OCI-LY3 (cell line): ENCODE results near the gene CTSD.

ENCODE experiments used
- H2AFZ ChIP-seq: fragments of 200-600, 300-600 bp; shearing (Covaris generic); 2 replicates; pipeline ENCODE4 v1.6.0; 2014; ENCODE audit warnings: antibody characterized with exemption, low read depth, low read length
- H3K27ac ChIP-seq: fragments of 200-600, 300-600 bp; sonication (generic); 2 replicates; pipeline ENCODE4 v1.5.1; 2014; ENCODE audit warnings: mild to moderate bottlenecking, low read length, moderate library complexity, mixed read lengths
- H3K27me3 ChIP-seq: fragments of 200-600, 300-600 bp; sonication (generic); 2 replicates; pipeline ENCODE4 v1.6.1; 2014; ENCODE audit warnings: low read depth, low read length, mixed read lengths
- H3K36me3 ChIP-seq: fragments of 200-600, 300-600 bp; sonication (generic); replicated peaks from 2 replicates; pipeline ENCODE3; 2014; ENCODE audit warnings: low read depth, low read length, mixed read lengths
- H3K4me1 ChIP-seq: fragments of 300-600, 200-600 bp; sonication (generic); 2 replicates; pipeline ENCODE4 v1.6.1; 2014; ENCODE audit warnings: low read length, mixed read lengths
- H3K4me2 ChIP-seq: fragments of 200-600, 300-600 bp; sonication (generic); 2 replicates; pipeline ENCODE4 v1.6.1; 2014; ENCODE audit warnings: low read length, mixed read lengths
- H3K4me3 ChIP-seq: fragments of 300-600, 200-600 bp; sonication (generic); 2 replicates; pipeline ENCODE4 v1.5.1; 2014; ENCODE audit warnings: antibody characterized with exemption, mild to moderate bottlenecking, low read length, moderate library complexity
- H3K79me2 ChIP-seq: fragments of 300-600, 200-600 bp; shearing (Covaris generic); 2 replicates; pipeline ENCODE4 v1.6.1; 2014; ENCODE audit warnings: mild to moderate bottlenecking, low read length, mixed read lengths
- H3K9ac ChIP-seq: fragments of 300-600, 200-600 bp; shearing (Covaris generic); 2 replicates; pipeline ENCODE4 v1.6.0; 2014; ENCODE audit warnings: mild to moderate bottlenecking, low read length, moderate library complexity
- H3K9me3 ChIP-seq: fragments of 200-600, 300-600 bp; shearing (Covaris generic); 2 replicates; pipeline ENCODE4 v1.6.1; 2014; ENCODE audit warnings: low read length, mixed read lengths; ENCODE audit not compliant: insufficient read depth
- H4K20me1 ChIP-seq: fragments of 200-600, 300-600 bp; sonication (generic); 2 replicates; pipeline ENCODE4 v1.6.1; 2016; ENCODE audit warnings: low read length, mixed read lengths; ENCODE audit not compliant: insufficient read depth
- EZH2phosphoT487 ChIP-seq: fragments of 200-600 bp; shearing (Covaris generic); IDR thresholded peaks from 2 replicates; pipeline ENCODE4 v1.6.1; 2018; ENCODE audit warnings: antibody characterized with exemption, mixed run types, low read depth
- TF ChIP-seq, protein P1 (sequence below): fragments of 200-600, 300-600 bp; sonication (generic); IDR thresholded peaks from 2 replicates; pipeline ENCODE4 v1.5.1; 2014; ENCODE audit warnings: antibody characterized with exemption, low read length, low read depth

CTSD gene

DNA sequence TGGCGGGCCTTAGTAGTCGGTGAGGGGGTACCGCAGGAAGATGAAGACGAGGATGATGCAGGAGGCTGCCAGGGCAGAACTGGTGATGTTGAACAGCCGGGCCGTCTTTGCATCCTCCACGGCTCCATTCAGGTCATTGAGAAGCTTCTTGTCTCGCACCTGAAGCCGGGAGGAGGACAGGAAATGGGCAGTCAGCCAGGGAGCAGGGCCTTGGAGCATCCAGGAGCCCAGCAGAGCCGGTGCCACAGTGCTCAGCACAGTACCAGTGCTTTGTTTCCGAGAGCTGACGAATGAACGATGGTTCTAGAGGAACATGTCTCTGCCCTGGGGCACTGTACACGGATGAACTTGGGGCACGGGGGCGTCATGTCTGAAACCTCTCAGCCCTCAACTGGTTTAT is 28.5 kb downstream of the CTSD start:
- no peak overlapping the region for H3K27ac ChIP-seq
- no peak overlapping the region for H3K4me3 ChIP-seq
- H4K20me1 ChIP-seq: no peaks in the 10 kb centered on the region
- no peak overlapping the region for H3K4me2 ChIP-seq
- no peaks in the 10 kb centered on the region for H3K4me1 ChIP-seq
- TF ChIP-seq EZH2phosphoT487: no peak
- TF ChIP-seq, protein P1, sequence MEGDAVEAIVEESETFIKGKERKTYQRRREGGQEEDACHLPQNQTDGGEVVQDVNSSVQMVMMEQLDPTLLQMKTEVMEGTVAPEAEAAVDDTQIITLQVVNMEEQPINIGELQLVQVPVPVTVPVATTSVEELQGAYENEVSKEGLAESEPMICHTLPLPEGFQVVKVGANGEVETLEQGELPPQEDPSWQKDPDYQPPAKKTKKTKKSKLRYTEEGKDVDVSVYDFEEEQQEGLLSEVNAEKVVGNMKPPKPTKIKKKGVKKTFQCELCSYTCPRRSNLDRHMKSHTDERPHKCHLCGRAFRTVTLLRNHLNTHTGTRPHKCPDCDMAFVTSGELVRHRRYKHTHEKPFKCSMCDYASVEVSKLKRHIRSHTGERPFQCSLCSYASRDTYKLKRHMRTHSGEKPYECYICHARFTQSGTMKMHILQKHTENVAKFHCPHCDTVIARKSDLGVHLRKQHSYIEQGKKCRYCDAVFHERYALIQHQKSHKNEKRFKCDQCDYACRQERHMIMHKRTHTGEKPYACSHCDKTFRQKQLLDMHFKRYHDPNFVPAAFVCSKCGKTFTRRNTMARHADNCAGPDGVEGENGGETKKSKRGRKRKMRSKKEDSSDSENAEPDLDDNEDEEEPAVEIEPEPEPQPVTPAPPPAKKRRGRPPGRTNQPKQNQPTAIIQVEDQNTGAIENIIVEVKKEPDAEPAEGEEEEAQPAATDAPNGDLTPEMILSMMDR: no peak
- no peaks in the 10 kb centered on the region for H3K79me2 ChIP-seq
- no peak overlapping the region for H2AFZ ChIP-seq
- H3K36me3 ChIP-seq: no peaks in the 10 kb centered on the region
- peaks cover 4% of the 10 kb centered on the region; the same call in 1 of the 2 replicates for H3K9me3 ChIP-seq
- H3K27me3 ChIP-seq: peaks cover 4% of the 10 kb centered on the region; the same call in 1 of the 2 replicates
- no peak overlapping the region for H3K9ac ChIP-seq

GRCh38 chr11:1734641-1735081 is 29.1 kb downstream of the CTSD start:
- TF ChIP-seq, protein P1: no peak
- no peak for TF ChIP-seq EZH2phosphoT487
- no peaks in the 10 kb centered on the region for H4K20me1 ChIP-seq
- no peaks in the 10 kb centered on the region for H3K36me3 ChIP-seq
- H3K27ac ChIP-seq: no peak overlapping the region
- H3K79me2 ChIP-seq: no peaks in the 10 kb centered on the region
- H3K27me3 ChIP-seq: peaks cover 3% of the 10 kb centered on the region; the same call in 1 of the 2 replicates
- no peak overlapping the region for H3K4me2 ChIP-seq
- H2AFZ ChIP-seq: no peak overlapping the region
- H3K4me3 ChIP-seq: no peak overlapping the region
- no peak overlapping the region for H3K9ac ChIP-seq
- H3K9me3 ChIP-seq: peaks cover 4% of the 10 kb centered on the region; the same call in 1 of the 2 replicates
- H3K4me1 ChIP-seq: no peaks in the 10 kb centered on the region

GRCh38 chr11:1733716-1734640 is 29.7 kb downstream of the CTSD start:
- H3K36me3 ChIP-seq: no peaks in the 10 kb centered on the region
- H3K27me3 ChIP-seq: no peaks in the 10 kb centered on the region; the same call in 1 of the 2 replicates
- H3K9ac ChIP-seq: no peak overlapping the region
- no peak overlapping the region for H2AFZ ChIP-seq
- no peak for TF ChIP-seq EZH2phosphoT487
- TF ChIP-seq, protein P1: no peak
- H4K20me1 ChIP-seq: no peaks in the 10 kb centered on the region
- H3K4me1 ChIP-seq: no peaks in the 10 kb centered on the region
- no peak overlapping the region for H3K4me3 ChIP-seq
- no peak overlapping the region for H3K4me2 ChIP-seq
- no peaks in the 10 kb centered on the region for H3K79me2 ChIP-seq
- H3K27ac ChIP-seq: no peak overlapping the region
- H3K9me3 ChIP-seq: peaks cover 4% of the 10 kb centered on the region; the same call in 1 of the 2 replicates

DNA sequence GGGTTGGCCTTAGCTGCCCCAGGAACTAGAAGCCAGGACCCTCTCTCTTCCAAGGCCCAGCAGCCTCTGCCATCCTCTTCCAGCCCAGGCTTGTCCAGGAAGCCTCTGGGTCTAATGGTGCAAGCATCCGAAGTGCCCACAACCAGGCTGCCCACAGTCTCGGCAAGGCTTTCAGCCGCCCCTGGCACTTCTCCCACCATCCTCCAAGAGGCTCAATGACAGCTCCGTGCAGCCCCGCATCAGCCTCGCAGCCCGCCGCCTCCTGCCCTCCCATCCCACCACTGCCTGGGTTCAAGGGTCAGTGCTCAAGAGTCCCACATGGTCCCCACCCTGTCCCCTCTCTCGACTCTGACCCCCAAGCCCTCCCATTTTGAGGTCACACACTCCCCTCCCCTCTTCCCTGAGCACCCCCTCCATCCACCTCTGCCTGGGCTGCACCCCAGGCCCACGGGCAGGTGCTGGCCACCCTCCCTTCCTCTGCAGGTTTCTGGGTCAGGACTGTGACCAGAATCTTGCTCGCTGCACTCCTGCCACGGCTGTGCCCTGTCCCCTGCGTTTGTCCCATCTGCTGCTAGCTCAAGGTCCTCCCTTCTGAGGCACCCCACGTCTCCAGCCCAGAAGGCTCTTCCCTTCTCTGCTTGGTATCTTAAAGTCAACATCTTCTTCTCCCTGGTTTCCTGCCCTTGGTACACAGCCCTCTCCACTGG is 30.6 kb downstream of the CTSD start:
- TF ChIP-seq, protein P1: no peak
- TF ChIP-seq EZH2phosphoT487: no peak

More for the DNA sequence above, 30.6 kb downstream of the CTSD start:
- Histone ChIP-seq H3K4me2 (no peak overlapping the region), H3K79me2 (no peaks in the 10 kb centered on the region), H3K4me3 (no peak overlapping the region), H2AFZ (no peak overlapping the region), H4K20me1 (no peaks in the 10 kb centered on the region), H3K4me1 (no peaks in the 10 kb centered on the region), H3K27me3 (no peaks in the 10 kb centered on the region; the same call in 1 of the 2 replicates), H3K36me3 (no peaks in the 10 kb centered on the region), H3K27ac (no peak overlapping the region), H3K9me3 (peaks cover 4% of the 10 kb centered on the region; the same call in 1 of the 2 replicates), H3K9ac (no peak overlapping the region)
